Lower lobe of right lung (tissue), 2 donors: ENCODE results near the gene USP24. TPM values are rescaled to one million over a fixed set of nuclear protein-coding genes. Genes with fewer than 3 reads are reported as not detected.

Experiments used
- ATAC-seq, 2 donors: fragments of 200-7000 bp; cut with Tn5 transposase; one replicate each; pipeline ENCODE4 v1.9.1; 2020 to 2022; ENCODE audit warnings: mild to moderate bottlenecking in 2 of 2, moderate library complexity in 2 of 2
- DNase-seq: peaks from one replicate; pipeline ENCODE4 v3.0.0-alpha.2; 2020
- H3K27ac ChIP-seq: fragments of 200-600 bp; one replicate; pipeline ENCODE4 v1.8.0; 2022
- H3K27me3 ChIP-seq: fragments of 200-600 bp; one replicate; pipeline ENCODE4 v1.8.0; 2022; ENCODE audit warnings: low read depth
- H3K36me3 ChIP-seq: fragments of 200-600 bp; one replicate; pipeline ENCODE4 v1.8.0; 2022; ENCODE audit warnings: mild to moderate bottlenecking
- H3K4me1 ChIP-seq: fragments of 200-600 bp; one replicate; pipeline ENCODE4 v1.8.0; 2022
- H3K4me3 ChIP-seq: fragments of 200-600 bp; one replicate; pipeline ENCODE4 v1.8.0; 2022; ENCODE audit warnings: mild to moderate bottlenecking
- H3K9me3 ChIP-seq: fragments of 200-600 bp; one replicate; pipeline ENCODE4 v1.8.0; 2022
- intact Hi-C: fragments of 100-400 bp; cut with DNase I; formaldehyde crosslinking; loops from one replicate; pipeline ENCODE4 v1.11.0; 2022
- total RNA-seq: library from RNA; stranded (reverse); fragmentation: NEBNext Ultra II Directional; extraction: Animal tissue kit (Norgen Biotek cat#: 25700); gene quantifications from one replicate; pipeline ENCODE4 v1.2.1, GENCODE V29; 2021
- TF ChIP-seq, protein P1 (sequence below): fragments of 200-600 bp; IDR thresholded peaks from one replicate; pipeline ENCODE4 v1.8.0; 2022; ENCODE audit warnings: antibody characterized with exemption, mild to moderate bottlenecking
- donor health status: DM: no; HTN: yes; CAD: no; lungs with severe emphysema.

Gene USP24
- total RNA-seq, 1 donor from 2014 or later = 37.6 TPM

DNA sequence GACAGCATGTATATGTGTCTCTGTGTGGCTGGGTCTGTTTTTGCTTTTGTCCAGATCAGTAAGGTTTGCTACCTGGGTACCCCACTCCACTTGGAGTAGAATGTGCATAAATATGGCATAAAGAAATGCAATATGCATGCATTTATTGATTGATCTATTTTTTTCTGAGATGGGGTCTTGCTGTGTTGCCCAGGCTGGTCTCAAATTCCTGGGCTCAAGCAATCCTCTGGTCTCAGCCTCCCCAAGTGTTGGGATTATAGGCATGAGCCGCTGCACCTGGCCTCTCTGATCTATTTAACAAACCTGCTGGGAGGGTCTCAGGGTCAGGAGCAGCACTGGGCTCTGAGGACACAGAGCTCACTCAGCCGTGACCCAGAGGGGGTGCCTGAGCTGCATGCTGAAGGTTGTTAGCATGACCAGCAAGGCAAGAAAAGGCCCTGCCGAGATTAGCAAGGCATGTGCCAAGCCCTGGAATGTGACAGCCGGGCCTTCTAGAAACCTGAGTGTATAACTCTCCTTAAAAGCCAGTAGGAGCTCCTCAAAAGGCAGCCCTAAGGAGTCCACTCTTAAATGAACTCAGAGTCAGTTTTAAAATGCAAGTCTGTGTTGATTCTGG lies 153.3 kb downstream of the USP24 start:
- no peak overlapping the region for H3K4me3 ChIP-seq
- TF ChIP-seq, protein P1, sequence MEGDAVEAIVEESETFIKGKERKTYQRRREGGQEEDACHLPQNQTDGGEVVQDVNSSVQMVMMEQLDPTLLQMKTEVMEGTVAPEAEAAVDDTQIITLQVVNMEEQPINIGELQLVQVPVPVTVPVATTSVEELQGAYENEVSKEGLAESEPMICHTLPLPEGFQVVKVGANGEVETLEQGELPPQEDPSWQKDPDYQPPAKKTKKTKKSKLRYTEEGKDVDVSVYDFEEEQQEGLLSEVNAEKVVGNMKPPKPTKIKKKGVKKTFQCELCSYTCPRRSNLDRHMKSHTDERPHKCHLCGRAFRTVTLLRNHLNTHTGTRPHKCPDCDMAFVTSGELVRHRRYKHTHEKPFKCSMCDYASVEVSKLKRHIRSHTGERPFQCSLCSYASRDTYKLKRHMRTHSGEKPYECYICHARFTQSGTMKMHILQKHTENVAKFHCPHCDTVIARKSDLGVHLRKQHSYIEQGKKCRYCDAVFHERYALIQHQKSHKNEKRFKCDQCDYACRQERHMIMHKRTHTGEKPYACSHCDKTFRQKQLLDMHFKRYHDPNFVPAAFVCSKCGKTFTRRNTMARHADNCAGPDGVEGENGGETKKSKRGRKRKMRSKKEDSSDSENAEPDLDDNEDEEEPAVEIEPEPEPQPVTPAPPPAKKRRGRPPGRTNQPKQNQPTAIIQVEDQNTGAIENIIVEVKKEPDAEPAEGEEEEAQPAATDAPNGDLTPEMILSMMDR = no peak
- no peak for DNase-seq
- no peaks in the 10 kb centered on the region for H3K9me3 ChIP-seq
- intact Hi-C loops = no loop called here
- H3K4me1 ChIP-seq = peaks cover 15% of the 10 kb centered on the region
- no peak overlapping the region for H3K27ac ChIP-seq
- no peaks in the 10 kb centered on the region for H3K27me3 ChIP-seq
- peak; percentile 34 to 53 for ATAC-seq
- peaks cover 11% of the 10 kb centered on the region for H3K36me3 ChIP-seq

DNA sequence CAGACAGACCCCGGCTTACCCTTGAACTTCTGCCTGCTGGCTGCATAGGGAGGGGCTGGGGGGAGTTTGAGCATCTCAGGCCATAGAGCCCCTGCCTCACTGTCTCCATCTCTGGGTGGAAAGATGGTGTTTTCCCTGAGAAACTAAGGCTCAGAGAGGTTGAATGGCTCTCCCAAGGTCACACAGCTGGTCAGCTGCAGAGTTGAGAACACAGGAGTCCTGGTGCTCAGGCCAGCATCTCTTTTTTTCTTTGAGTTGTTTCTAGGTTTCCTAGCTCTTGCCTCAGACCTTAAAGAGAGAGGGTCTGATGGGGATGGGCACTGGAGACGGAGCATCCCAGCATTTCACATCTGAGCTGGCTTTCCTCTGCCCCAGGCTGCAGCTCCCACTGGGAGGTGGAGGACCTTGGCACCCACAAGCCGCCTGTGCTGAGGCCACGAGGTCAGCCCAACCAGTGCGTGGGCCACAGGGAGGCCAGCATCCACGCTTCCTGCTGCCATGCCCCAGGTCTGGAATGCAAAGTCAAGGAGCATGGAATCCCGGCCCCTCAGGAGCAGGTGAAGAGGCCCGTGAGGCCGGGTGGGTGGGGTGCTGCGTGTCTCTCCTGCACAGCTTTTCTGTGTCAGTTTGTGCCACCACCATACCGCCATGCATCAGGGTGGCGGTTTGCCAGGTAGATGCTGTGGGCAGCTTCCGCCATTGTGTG lies 154.0 kb downstream of the USP24 start:
- ATAC-seq = no peak
- H3K27ac ChIP-seq = no peak overlapping the region

DNA sequence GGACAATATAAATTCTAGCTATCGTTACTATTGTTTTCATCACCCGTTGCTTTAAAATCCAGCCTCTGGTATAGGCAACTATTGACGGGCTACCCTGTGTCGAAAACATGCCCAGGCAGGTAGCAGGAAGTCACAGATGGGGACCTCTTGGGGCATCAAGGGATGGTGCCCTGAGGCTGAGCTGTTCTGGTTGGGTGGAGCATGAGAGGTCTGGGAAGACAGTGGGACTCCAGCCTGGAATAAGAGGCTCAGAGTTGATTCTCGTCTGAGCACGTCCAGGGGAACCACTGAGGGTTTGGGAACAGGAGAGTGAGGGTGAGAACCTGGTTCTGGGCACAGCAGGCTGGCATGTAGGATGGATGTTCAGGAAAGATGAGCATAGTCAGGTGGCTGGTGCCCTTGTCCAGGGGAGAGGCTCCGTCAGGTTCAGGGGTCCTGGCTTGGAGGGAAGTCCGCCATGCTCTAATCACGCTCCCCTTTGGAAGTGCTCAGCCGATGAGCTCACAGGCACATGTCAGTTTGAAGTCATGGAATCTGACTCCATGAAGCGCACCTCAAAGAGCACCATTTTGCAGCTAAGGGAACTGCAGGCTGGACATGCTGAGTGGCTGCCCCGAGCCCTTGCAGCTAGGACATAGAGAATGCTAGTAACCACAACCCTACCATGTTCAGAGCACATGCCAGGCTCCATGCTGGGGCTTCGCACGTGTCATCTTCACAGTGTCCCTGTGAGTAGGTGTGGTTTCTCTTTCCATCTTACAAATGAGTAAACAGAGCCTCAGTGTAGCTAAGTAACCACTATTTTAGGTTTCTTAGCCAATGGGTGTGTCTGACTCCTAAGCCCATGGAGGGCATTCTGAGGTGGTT lies 154.8 kb downstream of the USP24 start:
- Histone ChIP-seq H3K9me3 (no peaks in the 10 kb centered on the region), H3K27me3 (no peaks in the 10 kb centered on the region), H3K36me3 (peaks cover 5% of the 10 kb centered on the region), H3K4me1 (peaks cover 14% of the 10 kb centered on the region), H3K4me3 (no peak overlapping the region), H3K27ac (no peak overlapping the region)
- DNase-seq (no peak), ATAC-seq (no peak)
- intact Hi-C loops = no loop called here
- TF ChIP-seq, protein P1 = no peak

More for the DNA sequence above, 154.0 kb downstream of the USP24 start:
- no peak for DNase-seq
- Histone ChIP-seq H3K27me3 (no peaks in the 10 kb centered on the region), H3K4me3 (no peak overlapping the region), H3K4me1 (peaks cover 15% of the 10 kb centered on the region), H3K36me3 (peaks cover 5% of the 10 kb centered on the region), H3K9me3 (no peaks in the 10 kb centered on the region)
- TF ChIP-seq, protein P1 = no peak
- intact Hi-C loops = no loop called here

DNA sequence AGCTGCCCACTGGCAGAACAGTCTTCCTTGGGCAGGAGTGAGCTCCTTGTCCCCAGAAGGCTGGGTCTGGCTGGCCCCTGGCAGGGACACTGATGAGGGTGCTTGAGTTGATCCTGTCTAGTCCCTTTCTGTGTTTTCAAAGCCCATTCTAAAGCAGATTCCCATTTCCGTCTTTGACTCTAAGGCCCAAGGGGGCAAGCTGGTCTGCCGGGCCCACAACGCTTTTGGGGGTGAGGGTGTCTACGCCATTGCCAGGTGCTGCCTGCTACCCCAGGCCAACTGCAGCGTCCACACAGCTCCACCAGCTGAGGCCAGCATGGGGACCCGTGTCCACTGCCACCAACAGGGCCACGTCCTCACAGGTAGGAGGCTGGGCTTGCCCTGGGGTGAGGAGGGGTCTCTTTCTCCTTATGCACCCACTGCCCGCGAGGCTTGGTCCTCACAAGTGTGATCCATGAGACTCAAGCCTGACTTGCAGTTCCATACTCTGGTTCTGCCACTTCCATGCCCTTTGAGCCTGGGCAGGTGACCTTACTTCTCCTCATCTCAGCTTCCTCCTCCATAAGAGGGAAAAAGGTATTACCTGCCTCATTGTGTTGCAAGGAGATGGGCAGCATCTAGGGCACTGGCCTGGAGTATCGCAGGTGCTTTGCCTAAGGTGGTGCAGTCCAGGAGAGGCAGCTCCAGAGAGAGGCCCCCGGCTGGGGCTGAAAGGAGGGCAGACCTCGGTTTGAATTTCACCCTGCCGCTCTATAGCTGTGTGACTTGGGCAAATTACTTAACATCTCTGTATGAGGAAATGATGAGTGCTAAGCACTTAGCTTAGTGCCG lies 155.6 kb downstream of the USP24 start:
- intact Hi-C loops = no loop called here
- Histone ChIP-seq H3K4me1 (peaks cover 6% of the 10 kb centered on the region), H3K4me3 (no peak overlapping the region), H3K36me3 (peaks cover 5% of the 10 kb centered on the region), H3K27ac (no peak overlapping the region), H3K27me3 (no peaks in the 10 kb centered on the region), H3K9me3 (no peaks in the 10 kb centered on the region)
- TF ChIP-seq, protein P1 = no peak
- no peak for DNase-seq
- ATAC-seq = no peak

DNA sequence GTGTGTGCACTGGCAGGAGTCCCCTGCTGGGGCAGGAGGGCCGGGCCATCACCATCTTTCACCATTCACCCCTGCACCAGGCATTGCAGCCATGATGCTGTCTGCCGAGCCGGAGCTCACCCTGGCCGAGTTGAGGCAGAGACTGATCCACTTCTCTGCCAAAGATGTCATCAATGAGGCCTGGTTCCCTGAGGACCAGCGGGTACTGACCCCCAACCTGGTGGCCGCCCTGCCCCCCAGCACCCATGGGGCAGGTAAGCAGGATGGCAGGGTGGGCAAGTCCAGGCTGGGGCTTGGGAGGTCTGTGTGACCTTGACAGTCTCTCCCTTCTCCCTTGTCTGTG lies 157.2 kb downstream of the USP24 start:
- ATAC-seq = no peak
- Histone ChIP-seq H3K36me3 (peaks cover 5% of the 10 kb centered on the region), H3K4me1 (no peaks in the 10 kb centered on the region), H3K27me3 (no peaks in the 10 kb centered on the region), H3K9me3 (no peaks in the 10 kb centered on the region), H3K4me3 (no peak overlapping the region), H3K27ac (no peak overlapping the region)
- TF ChIP-seq, protein P1 = no peak
- DNase-seq = no peak
- intact Hi-C loops = no loop called here
